HFF-Myc (cell line): ENCODE measurements around the gene IGFN1.

Source experiments
- DNase-seq: peaks from one replicate; pipeline ENCODE4 v3.0.0-alpha.2; 2011; ENCODE audit warnings: low read depth; ENCODE audit errors: extremely low read depth
- H3K4me3 ChIP-seq: replicated peaks from 2 replicates; pipeline ENCODE4 v1.5.1; 2011; ENCODE audit warnings: low read depth, mild to moderate bottlenecking, control low read depth, low read length
- TF ChIP-seq, protein P1 (sequence below): IDR thresholded peaks from 2 replicates; pipeline ENCODE4 v1.5.1; 2012; ENCODE audit warnings: mild to moderate bottlenecking, low read depth, low read length, control low read depth; ENCODE audit errors: missing control alignments

The IGFN1 gene

DNA sequence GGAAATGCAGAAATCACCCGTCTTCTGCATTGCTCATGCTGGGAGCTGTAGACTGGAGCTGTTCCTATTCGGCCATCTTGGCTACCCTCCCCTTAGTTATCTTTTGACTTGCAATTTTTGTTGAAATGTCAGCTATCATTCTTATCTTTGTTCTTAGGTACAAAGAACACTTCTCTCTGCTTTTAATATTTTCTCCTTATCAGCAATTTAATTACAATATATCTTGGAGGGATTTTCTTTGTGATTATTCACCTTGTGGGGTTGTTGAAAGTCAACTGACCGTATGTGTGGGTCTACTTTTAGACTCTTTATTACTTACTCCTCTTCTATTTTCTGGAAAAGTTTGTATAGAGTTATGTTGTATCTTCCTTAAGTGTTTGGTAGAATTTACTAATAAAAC lies 49.5 kb downstream of the IGFN1 start:
- TF ChIP-seq, protein P1, sequence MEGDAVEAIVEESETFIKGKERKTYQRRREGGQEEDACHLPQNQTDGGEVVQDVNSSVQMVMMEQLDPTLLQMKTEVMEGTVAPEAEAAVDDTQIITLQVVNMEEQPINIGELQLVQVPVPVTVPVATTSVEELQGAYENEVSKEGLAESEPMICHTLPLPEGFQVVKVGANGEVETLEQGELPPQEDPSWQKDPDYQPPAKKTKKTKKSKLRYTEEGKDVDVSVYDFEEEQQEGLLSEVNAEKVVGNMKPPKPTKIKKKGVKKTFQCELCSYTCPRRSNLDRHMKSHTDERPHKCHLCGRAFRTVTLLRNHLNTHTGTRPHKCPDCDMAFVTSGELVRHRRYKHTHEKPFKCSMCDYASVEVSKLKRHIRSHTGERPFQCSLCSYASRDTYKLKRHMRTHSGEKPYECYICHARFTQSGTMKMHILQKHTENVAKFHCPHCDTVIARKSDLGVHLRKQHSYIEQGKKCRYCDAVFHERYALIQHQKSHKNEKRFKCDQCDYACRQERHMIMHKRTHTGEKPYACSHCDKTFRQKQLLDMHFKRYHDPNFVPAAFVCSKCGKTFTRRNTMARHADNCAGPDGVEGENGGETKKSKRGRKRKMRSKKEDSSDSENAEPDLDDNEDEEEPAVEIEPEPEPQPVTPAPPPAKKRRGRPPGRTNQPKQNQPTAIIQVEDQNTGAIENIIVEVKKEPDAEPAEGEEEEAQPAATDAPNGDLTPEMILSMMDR, result no peak

DNA sequence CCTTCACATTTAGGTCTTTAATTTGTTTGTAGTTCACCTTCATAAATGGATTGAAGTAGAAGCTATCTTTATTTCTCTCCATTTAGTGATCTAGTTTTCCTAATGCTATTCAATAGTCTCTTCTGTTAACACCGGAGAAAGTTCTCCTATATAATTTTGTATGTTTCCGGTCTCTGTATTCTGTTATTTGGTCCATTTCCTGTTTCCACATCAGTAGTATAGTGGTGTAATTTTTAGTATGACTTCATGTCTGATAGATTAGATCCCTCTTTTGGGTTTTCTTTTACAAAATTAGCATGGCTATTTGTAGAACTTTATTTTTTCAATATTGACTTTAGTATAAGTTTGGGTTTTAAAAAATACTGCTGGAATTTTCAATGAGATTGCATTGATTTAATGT lies 51.1 kb downstream of the IGFN1 start:
- no peak overlapping the region for H3K4me3 ChIP-seq
- no peak for DNase-seq
- TF ChIP-seq, protein P1, result no peak

More for the DNA sequence above, 49.5 kb downstream of the IGFN1 start:
- H3K4me3 ChIP-seq, result no peak overlapping the region
- no peak for DNase-seq

DNA sequence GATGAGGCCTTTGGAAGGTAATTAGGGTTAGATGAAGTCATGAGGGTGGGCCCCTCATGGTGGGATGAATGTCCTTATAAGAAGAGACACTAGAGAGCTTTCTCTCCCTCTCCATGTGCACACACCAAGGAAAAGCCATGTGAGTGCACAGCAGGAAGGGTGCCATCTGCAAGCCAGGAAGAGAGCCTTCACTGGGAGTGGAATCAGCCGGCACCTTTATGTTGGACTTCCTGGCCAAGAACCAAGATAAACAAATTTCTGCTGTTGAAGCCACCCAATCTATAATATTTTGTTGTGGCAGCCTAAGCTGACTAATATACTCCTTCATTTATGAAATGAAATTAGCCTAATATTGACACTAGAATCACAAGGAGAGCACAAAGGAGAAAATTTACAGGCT lies 54.5 kb downstream of the IGFN1 start:
- no peak for DNase-seq

DNA sequence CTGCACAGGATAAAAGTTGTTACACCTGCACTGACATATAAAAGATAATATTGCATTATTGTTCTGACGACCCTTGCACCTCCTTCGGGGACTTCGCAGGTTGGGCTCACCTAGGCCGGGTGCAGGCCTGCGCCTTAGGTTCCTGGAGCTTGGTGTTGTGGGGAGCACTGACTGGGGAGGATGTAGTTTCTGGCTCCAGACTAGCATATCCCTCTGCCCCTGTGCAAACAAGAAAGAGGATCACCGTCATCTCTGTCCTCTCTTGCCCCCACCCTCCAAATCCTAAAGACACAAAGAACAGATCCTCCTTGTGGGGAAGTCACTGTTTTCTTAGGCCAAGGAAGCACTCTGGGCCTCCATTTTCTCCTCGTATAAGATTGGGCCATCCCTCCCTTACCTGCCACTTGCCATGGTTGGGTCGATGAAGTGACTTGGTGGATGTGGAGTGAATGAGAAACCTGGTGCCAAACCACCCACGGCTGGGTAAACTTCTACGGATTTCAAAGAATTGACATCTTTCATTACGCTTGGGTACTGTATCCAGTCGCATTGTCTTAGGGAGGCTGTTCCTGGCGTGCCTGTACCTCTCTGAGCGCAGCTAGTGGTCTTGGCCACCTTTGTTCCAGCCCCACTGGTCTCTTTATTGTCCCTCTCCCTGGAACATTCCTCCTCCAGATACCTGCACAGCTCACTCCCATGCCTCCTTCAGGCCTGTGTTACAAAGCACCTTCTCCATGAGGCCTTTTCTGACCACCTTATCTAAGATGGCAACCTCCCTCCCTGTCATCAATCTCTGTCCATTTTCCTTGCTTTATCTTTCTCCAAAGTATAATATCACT lies 58.3 kb downstream of the IGFN1 start:
- TF ChIP-seq, protein P1, result no peak
- no peak overlapping the region for H3K4me3 ChIP-seq
- no peak for DNase-seq

More for the DNA sequence above, 54.5 kb downstream of the IGFN1 start:
- no peak overlapping the region for H3K4me3 ChIP-seq
- TF ChIP-seq, protein P1, result no peak

DNA sequence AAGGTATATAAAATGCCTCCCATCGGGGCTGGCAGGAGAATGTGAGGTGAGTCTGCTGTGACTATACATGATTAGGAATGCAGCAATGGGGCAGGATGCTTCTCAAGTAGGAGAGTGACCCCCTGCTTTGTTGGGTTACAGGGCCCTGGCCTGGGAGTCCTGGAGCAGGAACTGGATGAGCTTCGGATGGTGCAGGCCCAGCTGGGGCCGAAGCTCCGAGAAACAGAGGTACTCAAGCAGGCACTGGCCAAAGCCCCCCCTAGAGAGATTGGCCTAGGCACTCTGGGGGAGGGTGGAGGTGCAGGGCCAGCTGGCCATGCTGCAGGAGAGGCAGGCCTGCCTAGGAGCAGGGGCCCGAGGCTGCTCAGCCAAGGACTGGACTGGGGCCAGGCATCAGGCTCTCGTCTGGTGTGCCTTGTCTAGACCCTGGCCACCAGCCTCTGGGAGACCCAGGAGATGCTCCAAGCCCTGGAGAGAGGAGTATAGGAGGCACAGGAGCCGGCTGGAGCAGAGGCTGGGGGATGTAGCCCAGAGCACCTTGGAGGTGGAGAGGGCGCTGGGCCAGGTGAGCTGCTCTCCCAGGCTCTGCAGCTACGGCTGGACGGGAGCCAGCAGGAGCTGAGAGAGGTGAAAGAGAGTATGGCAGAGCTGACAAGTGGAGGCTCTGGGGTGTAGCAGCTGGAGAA lies 59.8 kb downstream of the IGFN1 start:
- TF ChIP-seq, protein P1, result no peak
- no peak for DNase-seq
- H3K4me3 ChIP-seq, result no peak overlapping the region

DNA sequence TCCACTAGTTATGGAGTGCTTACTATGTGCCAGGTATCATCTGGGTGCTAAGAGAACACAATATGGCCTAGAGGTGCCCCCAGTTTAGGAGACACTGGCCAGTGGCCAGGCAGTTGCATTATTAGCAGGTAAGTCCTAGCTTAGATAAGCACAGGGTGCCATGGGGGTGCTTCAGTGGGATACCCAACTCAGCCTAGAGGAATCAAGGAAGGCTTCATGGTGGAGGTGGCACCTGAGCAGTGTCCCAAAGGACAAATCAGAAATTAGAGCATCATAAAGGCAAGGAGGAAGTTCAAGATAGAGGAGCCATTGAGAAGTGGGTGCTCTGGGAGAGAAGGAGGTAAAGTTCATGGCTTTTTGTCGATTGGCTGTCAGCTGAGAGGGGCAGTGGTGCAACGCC lies 60.8 kb downstream of the IGFN1 start:
- H3K4me3 ChIP-seq, result no peak overlapping the region
- DNase-seq, result no peak
- TF ChIP-seq, protein P1, result no peak
